Measurements from ENCODE around the gene ENHO. TPM values are rescaled to one million over a fixed set of nuclear protein-coding genes. Genes with fewer than 3 reads are reported as not detected.

The ENHO gene
- total RNA-seq, 1 donor from 2014 or later = 23.5 TPM

DNA sequence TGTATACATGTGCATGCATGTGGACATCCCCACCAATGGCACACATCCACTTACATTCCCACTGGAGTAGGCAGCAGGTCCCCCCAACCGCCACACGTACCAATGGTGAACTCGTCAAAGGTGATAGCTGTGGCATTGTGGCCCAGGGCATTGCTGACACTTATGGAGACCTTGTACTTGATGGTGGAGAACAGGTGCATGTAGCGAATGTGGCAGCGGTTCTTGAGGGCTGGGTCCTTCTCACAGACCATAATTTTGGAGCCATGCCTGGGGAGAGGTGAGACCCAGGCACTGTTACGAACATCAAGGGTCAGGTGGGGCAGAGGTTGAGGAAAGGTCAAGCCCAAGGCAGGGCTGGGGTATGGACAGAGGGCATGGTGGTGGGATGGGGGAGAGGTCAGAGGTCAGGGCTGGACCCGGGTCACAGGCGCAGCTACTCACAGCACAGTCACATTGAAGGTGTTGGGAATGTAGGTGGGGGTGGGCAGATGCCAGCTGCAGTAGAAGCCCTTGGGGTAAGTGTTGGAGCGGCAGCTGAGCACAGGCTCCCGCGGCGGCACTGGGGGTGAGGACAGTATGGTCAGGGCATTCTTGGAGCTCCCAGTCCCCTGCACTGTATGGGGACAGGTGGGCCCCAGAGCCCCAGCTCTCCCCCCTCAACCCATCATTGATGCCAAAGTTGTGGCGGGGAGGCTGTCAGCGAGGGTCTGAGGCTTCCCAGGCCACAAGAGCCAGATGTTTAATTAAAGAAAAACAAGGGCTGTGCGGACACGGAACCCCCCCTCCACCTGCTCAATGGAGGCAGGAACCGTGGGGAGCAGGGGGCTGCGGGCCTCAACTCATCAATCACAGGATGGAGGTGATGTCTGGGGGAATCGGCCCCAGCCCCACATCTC lies 34.9 kb upstream of the ENHO start:
- no peak for ATAC-seq
- no peak for DNase-seq (ENCODE audit: low spot score)
- intact Hi-C loops (cut with DNase I) = loop anchor here (10.0 kb wide), 1 partner anchor 523 kb away; no protein-coding TSS in a partner anchor

- intact Hi-C loops (cut with DNase I) = loop anchor here (10.0 kb wide), 1 partner anchor 522 kb away; no protein-coding TSS in a partner anchor
- no peak for ATAC-seq
- no peak for DNase-seq (ENCODE audit: low spot score)
Measured at GRCh38 chr9:34556949-34557348, 34.2 kb upstream of the ENHO start.

- no peak for DNase-seq (ENCODE audit: low spot score)
- intact Hi-C loops (cut with DNase I) = loop anchor here (10.0 kb wide), 1 partner anchor 521 kb away; no protein-coding TSS in a partner anchor
- ATAC-seq = no peak
Measured at GRCh38 chr9:34555936-34556525, 33.2 kb upstream of the ENHO start.

DNA sequence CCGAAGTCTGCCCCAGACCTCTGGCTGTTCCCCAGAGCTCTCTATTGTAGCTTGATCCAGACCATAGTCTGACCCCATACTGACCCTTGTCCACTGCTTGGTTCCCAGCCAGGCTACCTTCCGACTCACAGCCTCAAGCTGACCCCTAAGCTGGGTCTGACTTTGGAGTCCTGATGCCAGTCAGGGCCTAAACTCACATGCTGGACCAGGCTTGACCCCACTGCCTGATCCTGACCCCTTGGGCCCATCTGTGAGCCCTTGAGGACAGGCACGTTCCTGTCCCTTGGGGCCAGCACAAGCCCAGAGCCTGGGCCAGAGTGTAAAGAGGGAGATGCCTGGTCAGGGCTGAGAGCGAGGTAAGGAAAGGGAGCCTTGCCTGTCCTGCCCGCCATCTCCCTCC lies 32.7 kb upstream of the ENHO start:
- intact Hi-C loops (cut with DNase I) = loop anchor here (10.0 kb wide), 1 partner anchor 521 kb away; no protein-coding TSS in a partner anchor
- no peak for DNase-seq (ENCODE audit: low spot score)
- ATAC-seq = no peak

GRCh38 chr9:34555002-34555348 lies 32.2 kb upstream of the ENHO start:
- ATAC-seq = no peak
- intact Hi-C loops (cut with DNase I) = loop anchor here (10.0 kb wide), 1 partner anchor 520 kb away; no protein-coding TSS in a partner anchor
- peak; percentile 65 for DNase-seq (ENCODE audit: low spot score)

DNA sequence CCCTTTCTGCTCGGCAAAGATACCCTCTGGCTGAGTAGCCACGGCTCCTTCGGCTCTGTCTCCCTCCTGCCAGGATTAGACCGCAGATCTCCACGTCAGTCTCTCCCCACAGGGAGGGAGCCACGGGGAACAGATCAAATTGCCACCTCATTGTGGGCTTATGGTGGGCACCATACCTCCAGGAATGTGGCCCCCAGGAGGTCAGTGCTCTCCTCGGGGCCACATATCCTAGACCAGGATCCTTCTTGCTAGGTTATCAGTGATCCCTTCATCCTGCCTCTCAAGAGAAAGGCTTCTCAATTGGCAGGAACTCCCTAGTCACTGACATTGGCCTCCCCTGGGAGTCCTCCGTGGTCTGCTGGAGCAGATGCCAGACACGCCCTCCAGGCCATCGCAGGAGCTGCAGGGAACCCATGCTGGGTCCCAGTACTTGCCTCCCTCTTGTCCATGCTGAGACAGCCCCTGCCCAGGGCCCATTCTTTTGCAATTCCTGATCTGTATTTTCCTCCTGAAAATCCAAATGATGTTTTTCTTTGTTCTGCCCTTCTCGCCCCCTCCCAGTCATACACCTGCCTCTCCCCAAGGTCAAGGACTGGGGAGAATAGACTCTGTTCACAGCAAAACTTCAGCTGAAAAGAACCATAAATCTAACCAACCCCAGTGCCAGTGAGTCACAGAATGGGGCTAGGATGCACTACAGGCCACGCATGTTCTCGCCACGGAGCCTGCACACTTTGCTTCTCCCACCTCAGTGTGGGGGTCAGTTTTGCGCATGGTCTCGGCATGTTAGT lies 31.6 kb upstream of the ENHO start:
- ATAC-seq = no peak
- intact Hi-C loops (cut with DNase I) = loop anchor here (10.0 kb wide), 1 partner anchor 520 kb away; no protein-coding TSS in a partner anchor
- no peak for DNase-seq (ENCODE audit: low spot score)

DNA sequence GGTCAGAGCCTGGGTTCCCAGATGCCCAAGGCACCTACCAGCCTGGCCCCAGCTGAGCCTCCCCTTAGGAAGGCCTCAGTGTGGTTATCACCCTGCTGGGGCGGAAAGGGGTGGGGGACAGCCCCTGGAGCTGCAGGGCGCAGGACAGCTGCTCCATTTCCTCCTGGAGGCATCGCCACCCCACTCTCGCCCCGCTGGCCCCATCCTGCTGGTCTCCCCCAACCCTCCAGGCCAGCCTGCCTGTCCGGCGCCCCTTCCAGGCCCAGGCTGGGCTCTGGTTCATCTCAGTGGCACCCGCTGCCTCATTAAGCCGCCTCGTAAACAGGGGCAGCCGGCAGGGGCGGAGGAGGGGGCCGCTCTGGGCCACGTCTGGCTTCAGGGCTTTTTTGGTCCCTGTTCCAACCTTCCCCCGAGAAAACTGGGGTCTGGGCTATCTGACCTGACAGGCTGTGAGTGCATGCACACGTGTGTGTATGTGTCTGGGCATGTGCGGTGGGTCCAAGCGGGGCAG lies 30.8 kb upstream of the ENHO start:
- intact Hi-C loops (cut with DNase I) = loop anchor here (10.0 kb wide), 1 partner anchor 519 kb away; no protein-coding TSS in a partner anchor
- DNase-seq (ENCODE audit: low spot score) (no peak), ATAC-seq (no peak)

GRCh38 chr9:34552986-34553385 lies 30.2 kb upstream of the ENHO start:
- ATAC-seq (no peak), DNase-seq (ENCODE audit: low spot score) (no peak)
- intact Hi-C loops (cut with DNase I) = loop anchor here (10.0 kb wide), 1 partner anchor 518 kb away; no protein-coding TSS in a partner anchor

- ATAC-seq (no peak), DNase-seq (ENCODE audit: low spot score) (no peak)
- intact Hi-C loops (cut with DNase I) = loop anchor here (10.0 kb wide), 1 partner anchor 518 kb away; no protein-coding TSS in a partner anchor
Measured at GRCh38 chr9:34552606-34552981, 29.8 kb upstream of the ENHO start.

DNA sequence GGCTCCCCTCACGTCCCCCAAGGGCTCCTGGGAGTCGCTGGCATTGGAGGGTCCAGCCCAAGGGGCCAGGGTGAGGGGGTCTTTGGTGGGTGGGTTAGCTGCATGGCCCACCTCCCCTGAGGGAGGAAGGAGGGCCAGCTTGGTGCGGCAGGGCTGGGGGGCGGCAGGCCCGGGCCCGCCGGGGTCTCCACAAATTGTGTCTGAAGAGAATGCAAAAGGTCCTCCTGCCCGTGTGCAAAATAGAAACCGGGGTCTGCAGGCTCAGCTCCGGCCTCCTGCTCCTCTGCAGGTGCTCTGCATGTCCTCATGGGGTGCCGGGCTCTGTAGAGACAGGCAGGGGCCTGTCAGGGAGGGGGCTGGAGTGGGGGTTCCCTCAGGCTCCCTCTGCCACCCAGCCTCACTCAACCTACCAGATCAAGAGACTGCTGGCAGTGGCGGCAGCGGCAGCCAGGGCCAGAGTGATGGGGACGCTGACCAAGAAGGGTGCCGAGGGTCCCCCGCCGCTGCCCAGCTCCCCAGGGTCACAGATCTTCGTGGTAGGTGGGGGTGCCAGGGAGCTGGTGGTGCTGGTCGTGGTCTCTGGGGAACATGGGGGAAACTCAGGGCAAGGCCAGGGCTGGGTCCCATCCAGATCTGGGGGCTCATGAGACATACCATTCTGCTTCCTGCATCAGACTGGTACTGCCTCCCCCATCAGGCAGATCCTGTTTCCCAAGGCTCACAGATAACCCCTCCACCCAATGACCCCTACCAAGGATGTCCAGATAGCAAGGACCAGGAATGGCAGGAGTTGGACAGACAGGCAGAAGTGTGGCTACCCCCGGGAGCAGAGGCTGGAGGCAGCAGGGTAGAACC lies 29.2 kb upstream of the ENHO start:
- intact Hi-C loops (cut with DNase I) = loop anchor here (10.0 kb wide), 1 partner anchor 517 kb away; no protein-coding TSS in a partner anchor
- ATAC-seq = no peak
- no peak for DNase-seq (ENCODE audit: low spot score)

DNA sequence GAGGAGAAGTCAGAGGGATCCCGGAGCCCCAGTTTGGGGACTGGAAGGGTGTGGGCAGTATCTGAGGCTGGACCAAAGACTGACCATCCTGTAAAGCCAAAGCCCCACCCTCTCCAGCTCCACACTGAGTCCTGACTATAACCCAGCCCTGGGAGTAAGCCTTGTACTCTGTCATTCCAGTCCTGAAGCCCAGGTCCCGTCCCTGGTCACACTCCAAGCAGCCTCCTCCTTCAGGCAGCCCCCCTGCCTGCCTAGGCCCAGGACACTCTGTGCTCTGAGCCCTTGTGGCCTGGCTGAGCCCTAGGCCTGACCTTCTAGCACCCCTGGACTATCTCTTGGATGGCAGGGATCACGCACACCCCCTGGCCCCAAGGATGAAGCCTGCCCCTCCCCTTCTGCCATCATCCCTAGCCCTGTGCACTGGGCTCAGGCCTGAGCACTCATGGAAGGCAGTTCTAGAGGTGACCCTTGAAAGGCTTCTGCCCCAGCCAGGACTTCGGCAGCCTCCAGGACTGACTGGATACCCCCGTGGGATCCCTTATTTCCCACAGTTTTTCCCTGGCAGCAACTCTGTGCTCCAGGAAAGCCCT lies 28.0 kb upstream of the ENHO start:
- ATAC-seq (no peak), DNase-seq (ENCODE audit: low spot score) (no peak)
- intact Hi-C loops (cut with DNase I) = loop anchor here (10.0 kb wide), 1 partner anchor 516 kb away; no protein-coding TSS in a partner anchor

DNA sequence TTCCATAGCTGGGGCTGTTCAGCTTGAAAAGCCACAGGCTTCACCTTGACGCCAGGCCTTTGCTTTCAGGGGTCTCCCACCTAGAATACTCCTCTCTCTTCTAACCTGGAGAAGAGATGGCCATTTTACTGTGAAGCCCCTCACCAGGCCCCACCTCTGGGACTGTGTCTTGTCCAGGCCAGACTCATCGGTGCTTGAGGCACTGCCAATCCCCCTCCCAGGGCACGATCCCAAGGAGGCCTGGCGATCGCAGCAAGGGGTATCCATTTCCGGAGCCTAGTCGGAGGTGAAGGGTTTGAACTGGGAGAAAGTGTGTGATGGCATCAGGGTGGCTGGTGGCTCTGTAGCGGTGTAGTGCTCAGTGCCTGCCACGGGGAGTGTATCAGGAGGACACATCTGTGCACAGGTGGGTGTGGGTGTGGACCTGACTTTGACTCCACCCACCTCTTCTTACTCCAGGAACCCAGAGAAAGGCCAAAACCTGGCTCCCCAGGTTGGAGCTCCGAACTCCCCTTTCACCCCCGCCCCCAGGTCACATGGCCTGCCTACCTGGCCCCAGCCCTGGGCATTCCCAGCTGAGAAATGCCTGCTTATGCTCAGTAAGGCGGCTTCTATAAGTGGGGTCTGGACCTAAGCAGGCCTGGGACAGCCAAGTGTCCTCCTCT lies 27.4 kb upstream of the ENHO start:
- intact Hi-C loops (cut with DNase I) = loop anchor here (10.0 kb wide), 1 partner anchor 515 kb away; no protein-coding TSS in a partner anchor
- no peak for ATAC-seq
- DNase-seq (ENCODE audit: low spot score) = no peak

DNA sequence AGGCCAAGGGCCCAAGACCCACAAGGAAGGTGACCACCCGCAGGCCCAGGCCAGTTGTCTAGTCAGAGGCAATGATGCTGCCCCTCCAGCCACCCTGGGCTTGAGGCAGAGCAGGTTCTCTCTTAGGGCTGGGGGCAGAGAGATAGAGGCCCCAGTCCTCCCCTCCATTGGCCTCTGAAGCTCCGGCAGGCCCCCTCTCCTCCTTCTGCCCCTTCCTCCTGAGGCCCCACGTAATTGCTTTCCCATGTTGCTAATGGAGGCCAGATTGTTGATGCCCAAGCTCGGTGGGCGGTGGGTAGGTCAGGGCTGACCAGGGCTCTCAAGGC lies 26.6 kb upstream of the ENHO start:
- ATAC-seq (no peak), DNase-seq (ENCODE audit: low spot score) (no peak)
- intact Hi-C loops (cut with DNase I) = loop anchor here (5.0 to 10.0 kb wide), 3 partner anchors 43 to 147 kb away; no protein-coding TSS in a partner anchor

DNA sequence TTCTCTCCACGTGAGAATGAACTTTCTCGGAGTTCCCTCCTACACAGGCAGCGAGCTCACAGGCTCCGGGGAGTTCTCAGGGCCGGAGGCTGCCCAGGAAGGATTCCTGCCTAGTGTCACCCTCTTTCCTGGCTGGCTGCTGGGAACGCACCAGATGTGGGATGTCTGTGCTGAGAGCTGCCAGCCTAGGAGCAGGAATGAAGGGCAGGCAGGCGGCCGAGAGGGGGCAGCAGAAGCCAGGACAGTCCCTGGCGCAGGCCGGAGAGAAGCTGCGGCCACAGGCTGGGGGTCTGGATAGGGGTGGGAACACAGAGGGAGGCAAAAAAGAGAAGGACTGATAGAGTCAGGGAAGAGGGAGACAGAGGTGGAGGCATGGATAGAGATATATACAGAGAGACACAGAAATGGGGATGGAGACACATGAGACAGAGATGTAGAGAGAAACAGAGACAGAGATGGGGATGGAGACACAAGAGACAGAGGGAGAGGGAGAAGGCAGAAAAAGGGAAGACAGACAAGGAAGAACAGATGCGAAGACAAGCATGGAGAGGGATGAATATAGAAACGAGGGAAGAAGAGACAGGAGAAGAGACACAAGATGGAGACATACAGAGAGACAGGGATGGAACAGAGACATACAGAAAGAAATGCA lies 25.3 kb upstream of the ENHO start:
- DNase-seq (ENCODE audit: low spot score) = peak; percentile 88
- intact Hi-C loops (cut with DNase I) = loop anchor here (5.0 to 10.0 kb wide), 3 partner anchors 44 to 146 kb away; no protein-coding TSS in a partner anchor
- peak; percentile 92 for ATAC-seq

GRCh38 chr9:34546834-34547827 lies 24.3 kb upstream of the ENHO start:
- intact Hi-C loops (cut with DNase I) = loop anchor here (5.0 to 10.0 kb wide), 3 partner anchors 45 to 145 kb away; no protein-coding TSS in a partner anchor

More at GRCh38 chr9:34546834-34547827, 24.3 kb upstream of the ENHO start:
- peak; percentile 85 for DNase-seq (ENCODE audit: low spot score)
- peak; percentile 76 for ATAC-seq

All from sciatic nerve (tissue), 2 donors.